Fibroblast of upper back skin (primary cell): ENCODE results near the gene NKPD1.
A peak's percentile ranks its signal among the peaks of the same experiment; 100 is the strongest.

Experiments
- DNase-seq: peaks from one replicate; pipeline ENCODE4 v3.0.0-alpha.2; 2013

Gene NKPD1

GRCh38 chr19:45160870-45161737, at the start of gene NKPD1:
Gene NKPD1, minus strand, starts transcription at chr19:45160982. Its CDS starts 832 bp downstream, at chr19:45160150.
- DNase-seq = no peak

- no peak for DNase-seq
These were observed 45.5 kb upstream of the NKPD1 start for GRCh38 chr19:45206328-45206727.

- no peak for DNase-seq
These were observed 45.0 kb upstream of the NKPD1 start for GRCh38 chr19:45205810-45206209.

GRCh38 chr19:45202637-45203036, 41.9 kb upstream of the NKPD1 start:
- no peak for DNase-seq

- peak; percentile 54 for DNase-seq
These were observed 39.8 kb upstream of the NKPD1 start for GRCh38 chr19:45200568-45200967.

- DNase-seq = no peak
These were observed 35.0 kb upstream of the NKPD1 start for GRCh38 chr19:45195764-45196163.

GRCh38 chr19:45191375-45191774, 30.6 kb upstream of the NKPD1 start:
- no peak for DNase-seq

- DNase-seq = no peak
These were observed 29.2 kb upstream of the NKPD1 start for GRCh38 chr19:45189971-45190370.

- no peak for DNase-seq
These were observed 26.8 kb upstream of the NKPD1 start for GRCh38 chr19:45187421-45188100.

- DNase-seq = no peak
These were observed 25.9 kb upstream of the NKPD1 start for GRCh38 chr19:45186509-45187334.

GRCh38 chr19:45184115-45184514, 23.3 kb upstream of the NKPD1 start:
- DNase-seq = no peak

- DNase-seq = no peak
These were observed 22.0 kb upstream of the NKPD1 start for GRCh38 chr19:45182758-45183157.

GRCh38 chr19:45180936-45181335, 20.2 kb upstream of the NKPD1 start:
- DNase-seq = no peak

- DNase-seq = no peak
These were observed 19.1 kb upstream of the NKPD1 start for GRCh38 chr19:45179892-45180370.

- DNase-seq = no peak
These were observed 18.5 kb upstream of the NKPD1 start for GRCh38 chr19:45179072-45179891.

- peak; percentile 100 for DNase-seq
These were observed 17.7 kb upstream of the NKPD1 start, which contains the start of gene BLOC1S3 for GRCh38 chr19:45178262-45179071. Gene BLOC1S3, plus strand, starts transcription at chr19:45178784. Its CDS starts 513 bp downstream, at chr19:45179297.

- DNase-seq = peak; percentile 27
These were observed 17.1 kb upstream of the NKPD1 start, which contains the start of gene TRAPPC6A for GRCh38 chr19:45177817-45178261. Gene TRAPPC6A, minus strand, starts transcription at chr19:45178237. Its CDS starts 19 bp downstream, at chr19:45178218.

GRCh38 chr19:45175515-45176345, 14.9 kb upstream of the NKPD1 start:
- no peak for DNase-seq

- DNase-seq = peak; percentile 49
These were observed 13.0 kb upstream of the NKPD1 start for GRCh38 chr19:45173816-45174215.

GRCh38 chr19:45172611-45173208, 11.9 kb upstream of the NKPD1 start:
- DNase-seq = no peak
